AG04450 (cell line): ENCODE data around the gene GOLGA1. TPM values are rescaled to one million over a fixed set of nuclear protein-coding genes. Genes with fewer than 3 reads are reported as not detected.

ENCODE experiments used
- CTCF ChIA-PET: fragments of 300-600, 350-600 bp; formaldehyde crosslinking; extraction: SDS; loops from one replicate; lab custom pipeline; 2022; ENCODE audit warnings: antibody characterized with exemption, inconsistent platforms; lab: Charles Lee
- POLR2A ChIA-PET: fragments of 350-600 bp; formaldehyde crosslinking; extraction: SDS; loops from one replicate; lab custom pipeline; 2021; ENCODE audit warnings: antibody characterized with exemption, inconsistent platforms; lab: Yijun Ruan, JAX
- DNase-seq: peaks from one replicate; pipeline ENCODE4 v3.0.0-alpha.2; 2011; ENCODE audit warnings: low read depth, low spot score
- H3K27ac ChIP-seq: one replicate; pipeline ENCODE4 v1.5.1; 2012; ENCODE audit warnings: low read depth, low read length, control low read depth
- H3K27me3 ChIP-seq: one replicate; pipeline ENCODE4 v1.6.0; 2012; ENCODE audit warnings: low read length; ENCODE audit not compliant: control insufficient read depth, insufficient read depth
- H3K4me3 ChIP-seq: 2 replicates; pipeline ENCODE4 v1.5.1; 2011; ENCODE audit warnings: mild to moderate bottlenecking, low read depth, low read length, control low read depth
- H3K9me3 ChIP-seq: 2 replicates; pipeline ENCODE4 v1.5.1; 2012; ENCODE audit warnings: low read length; ENCODE audit not compliant: control insufficient read depth, insufficient read depth
- CTCF ChIP-seq: IDR thresholded peaks from 2 replicates; pipeline ENCODE4 v1.5.1; 2011; ENCODE audit warnings: low read depth, low read length, control low read depth, inconsistent platforms
- polyA plus RNA-seq: library from polyadenylated mRNA; depleted of rRNA; stranded (reverse); fragments of >200 nt; gene quantifications from 2 replicates; pipeline ENCODE4 v1.2.3, GENCODE V29; 2011; rRNA removed
- small RNA-seq: library from RNA; depleted of rRNA; stranded (forward); fragments of <200 nt; gene quantifications from one replicate; pipeline ENCODE3, GENCODE V24; 2012; ENCODE audit warnings: low read depth; ENCODE audit not compliant: insufficient read length

Gene GOLGA1
- polyA plus RNA-seq, 1 experiment = 13.1 TPM

- Histone ChIP-seq H3K4me3 (no peak overlapping the region), H3K27ac (no peak overlapping the region), H3K27me3 (no peaks in the 10 kb centered on the region), H3K9me3 (no peaks in the 10 kb centered on the region)
- ChIA-PET POLR2A (no interaction called here), CTCF (interaction anchor here (1.0 to 1.7 kb wide), 2 partner anchors 23 to 55 kb away, joined by 5 to 8 read pairs; no protein-coding TSS in a partner anchor)
- no peak for DNase-seq
- TF ChIP-seq CTCF = no peak
These were observed 111.6 kb downstream of the GOLGA1 start for GRCh38 chr9:124829334-124829669.

DNA sequence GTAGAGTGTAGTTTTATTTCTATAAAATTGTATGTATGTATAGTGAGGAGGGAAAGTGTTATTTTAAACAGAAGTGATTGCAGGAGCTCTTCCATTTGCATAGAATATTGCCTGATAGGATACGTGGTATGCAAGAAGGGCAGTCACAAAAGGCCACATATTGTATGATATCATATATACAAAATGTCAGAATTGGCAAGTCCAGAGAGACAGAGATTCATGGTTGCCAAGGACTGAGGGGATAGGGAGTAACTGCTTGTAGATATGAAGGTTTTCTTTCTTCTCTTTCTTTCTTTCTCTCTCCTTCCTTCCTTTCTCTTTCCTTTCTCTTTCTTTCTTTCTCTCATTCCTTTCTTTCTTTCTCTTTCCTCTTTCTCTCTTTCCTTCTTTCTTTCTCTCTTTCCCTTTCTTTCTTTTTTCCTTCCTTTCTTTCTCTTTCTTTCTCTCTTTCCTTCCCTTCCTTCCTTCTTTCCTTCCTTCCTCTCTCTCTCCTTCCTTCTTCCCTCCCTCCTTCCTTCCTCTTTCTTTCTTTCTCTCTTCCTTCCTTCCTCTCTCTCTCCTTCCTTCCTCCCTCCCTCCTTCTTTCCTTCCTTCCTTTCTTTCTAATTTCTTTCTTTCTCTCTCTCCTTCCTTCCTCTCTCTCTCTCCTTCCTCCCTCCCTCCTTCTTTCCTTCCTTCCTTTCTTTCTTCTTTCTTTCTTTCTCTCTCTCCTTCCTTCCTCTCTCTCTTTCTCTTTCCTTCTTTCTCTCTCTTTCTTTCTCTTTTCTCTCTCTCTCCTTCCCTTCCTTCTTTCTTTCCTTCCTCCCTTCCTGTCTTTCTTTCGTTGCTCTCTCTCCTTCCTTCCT, 112.2 kb downstream of the GOLGA1 start:
- H3K4me3 ChIP-seq = no peak overlapping the region
- ChIA-PET POLR2A (no interaction called here), CTCF (interaction anchor here (1.0 to 2.3 kb wide), 4 partner anchors 12 to 54 kb away, joined by 3 to 8 read pairs (median 6); partner anchors contain the start of gene WDR38)
- TF ChIP-seq CTCF = no peak
- no peaks in the 10 kb centered on the region for H3K9me3 ChIP-seq
- DNase-seq = no peak
- H3K27ac ChIP-seq = no peak overlapping the region
- no peaks in the 10 kb centered on the region for H3K27me3 ChIP-seq

Small RNA genes lying within 50 kb of the gene (small RNA-seq; reads per million reads assigned to genes)
- not detected for gene RNU4-82P

Other genes with a start within 250 kb of the GOLGA1 start
- gene NR6A1, start 169.8 kb downstream of the GOLGA1 start, polyA plus RNA-seq = 0.10 and 0.12 TPM in 2 replicates
- gene OLFML2A, start 163.9 kb downstream of the GOLGA1 start, polyA plus RNA-seq = 22.3 and 34.4 TPM in 2 replicates
- not detected in 2 replicates for gene WDR38, start 87.6 kb downstream of the GOLGA1 start, polyA plus RNA-seq
- 1,392 and 2,283 TPM in 2 replicates for gene RPL35, start 79.1 kb downstream of the GOLGA1 start, polyA plus RNA-seq
- gene ARPC5L, start 79.0 kb downstream of the GOLGA1 start, polyA plus RNA-seq = 45.8 and 62.0 TPM in 2 replicates
- gene SCAI, start 202.4 kb upstream of the GOLGA1 start, polyA plus RNA-seq = 11.9 and 13.9 TPM in 2 replicates
- 24.3 and 34.8 TPM in 2 replicates for gene PPP6C, start 248.7 kb upstream of the GOLGA1 start, polyA plus RNA-seq